Fibroblast of mammary gland (primary cell): ENCODE measurements around the gene WWC2.

Source experiments
- DNase-seq: peaks from one replicate; pipeline ENCODE4 v3.0.0-alpha.2; 2010; ENCODE audit warnings: low read depth
- H3K4me3 ChIP-seq: 2 replicates; pipeline ENCODE4 v1.5.1; 2011; ENCODE audit warnings: low read depth, mild to moderate bottlenecking, low read length, moderate library complexity; ENCODE audit not compliant: control insufficient read depth
- TF ChIP-seq, protein P1 (sequence below): conservative IDR thresholded peaks from 2 replicates; pipeline ENCODE4 v1.5.1; 2011; ENCODE audit warnings: low read depth, low read length, inconsistent platforms; ENCODE audit not compliant: control insufficient read depth, insufficient read depth

Gene WWC2

DNA sequence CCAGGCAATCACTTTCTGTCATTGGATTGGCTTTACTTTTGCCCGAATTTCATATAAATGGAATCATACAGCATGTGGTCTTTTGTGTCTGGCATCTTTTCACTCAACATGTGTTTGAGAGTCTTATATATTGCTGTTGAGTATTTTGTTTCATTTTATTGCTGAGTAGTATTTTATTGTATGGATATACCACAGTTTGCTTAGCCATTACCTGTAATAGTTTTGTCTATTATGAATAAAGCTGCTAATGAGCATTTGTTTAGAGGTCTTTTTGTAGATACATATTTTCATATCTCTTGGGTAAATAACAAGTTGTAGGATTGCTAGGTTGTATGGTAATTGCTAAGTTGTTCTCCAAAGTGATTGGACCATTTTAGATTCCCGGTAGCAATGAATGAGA is 105.7 kb downstream of the WWC2 start:
- DNase-seq: no peak
- TF ChIP-seq, protein P1, sequence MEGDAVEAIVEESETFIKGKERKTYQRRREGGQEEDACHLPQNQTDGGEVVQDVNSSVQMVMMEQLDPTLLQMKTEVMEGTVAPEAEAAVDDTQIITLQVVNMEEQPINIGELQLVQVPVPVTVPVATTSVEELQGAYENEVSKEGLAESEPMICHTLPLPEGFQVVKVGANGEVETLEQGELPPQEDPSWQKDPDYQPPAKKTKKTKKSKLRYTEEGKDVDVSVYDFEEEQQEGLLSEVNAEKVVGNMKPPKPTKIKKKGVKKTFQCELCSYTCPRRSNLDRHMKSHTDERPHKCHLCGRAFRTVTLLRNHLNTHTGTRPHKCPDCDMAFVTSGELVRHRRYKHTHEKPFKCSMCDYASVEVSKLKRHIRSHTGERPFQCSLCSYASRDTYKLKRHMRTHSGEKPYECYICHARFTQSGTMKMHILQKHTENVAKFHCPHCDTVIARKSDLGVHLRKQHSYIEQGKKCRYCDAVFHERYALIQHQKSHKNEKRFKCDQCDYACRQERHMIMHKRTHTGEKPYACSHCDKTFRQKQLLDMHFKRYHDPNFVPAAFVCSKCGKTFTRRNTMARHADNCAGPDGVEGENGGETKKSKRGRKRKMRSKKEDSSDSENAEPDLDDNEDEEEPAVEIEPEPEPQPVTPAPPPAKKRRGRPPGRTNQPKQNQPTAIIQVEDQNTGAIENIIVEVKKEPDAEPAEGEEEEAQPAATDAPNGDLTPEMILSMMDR: no peak
- no peak overlapping the region for H3K4me3 ChIP-seq

DNA sequence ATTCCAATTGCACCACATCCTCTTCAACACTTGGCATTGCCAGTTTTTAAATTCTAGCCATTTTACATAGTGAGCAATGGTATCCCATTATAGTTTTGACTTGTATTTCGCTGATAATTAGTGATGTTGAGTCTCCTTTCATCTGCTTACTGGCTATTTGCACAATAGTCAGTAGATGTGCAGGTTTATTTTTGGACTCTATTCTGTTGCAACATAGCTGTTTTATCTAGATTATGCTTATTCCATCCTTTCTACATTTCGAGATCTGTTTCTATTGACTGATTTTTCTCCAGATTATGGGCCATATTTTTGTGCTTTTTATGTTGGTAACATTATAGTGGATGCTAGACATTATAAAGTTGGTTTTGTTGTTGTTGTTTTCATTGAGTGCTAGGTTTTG is 106.1 kb downstream of the WWC2 start:
- no peak for DNase-seq
- no peak overlapping the region for H3K4me3 ChIP-seq
- TF ChIP-seq, protein P1: no peak

DNA sequence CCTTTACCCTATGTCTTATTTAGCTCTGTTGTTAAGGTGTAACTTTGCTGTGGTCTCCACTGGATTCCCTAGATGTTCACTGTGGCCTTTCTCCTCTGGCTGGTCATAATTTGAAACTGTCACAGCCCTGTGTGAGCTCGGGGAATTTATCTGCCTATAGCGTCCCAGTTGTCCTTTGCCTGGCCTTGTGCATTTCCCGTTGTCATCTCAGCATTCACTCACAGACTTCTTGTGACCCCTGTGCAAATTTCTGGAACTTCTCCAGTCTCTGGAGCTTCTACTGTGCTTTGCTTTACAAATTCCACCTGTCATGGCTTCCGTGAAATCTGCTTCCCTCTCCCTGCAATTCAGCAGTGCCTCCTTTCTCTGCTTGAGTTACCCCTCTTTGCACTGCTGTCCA is 106.7 kb downstream of the WWC2 start:
- no peak overlapping the region for H3K4me3 ChIP-seq
- TF ChIP-seq, protein P1: no peak
- no peak for DNase-seq

DNA sequence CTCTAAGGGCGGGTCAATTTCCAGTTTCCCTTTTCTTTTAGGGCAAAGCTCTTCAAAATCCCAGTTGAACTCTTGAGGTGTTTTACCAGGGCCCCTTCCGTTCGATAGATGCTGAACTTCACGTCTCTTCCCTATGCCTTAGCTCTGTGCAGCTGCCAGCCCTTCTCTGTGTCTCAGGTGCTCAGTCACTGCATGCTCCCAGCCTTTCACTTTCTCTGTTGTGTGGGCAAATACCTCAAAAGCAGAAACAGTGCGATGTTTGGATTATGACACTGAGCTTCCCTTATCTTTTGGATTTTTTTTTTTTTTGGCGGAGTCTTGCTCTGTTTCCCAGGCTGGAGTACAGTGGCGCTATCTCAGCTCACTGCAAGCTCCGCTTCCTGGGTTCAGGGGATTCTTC is 112.5 kb downstream of the WWC2 start:
- H3K4me3 ChIP-seq: no peak overlapping the region
- TF ChIP-seq, protein P1: no peak

DNA sequence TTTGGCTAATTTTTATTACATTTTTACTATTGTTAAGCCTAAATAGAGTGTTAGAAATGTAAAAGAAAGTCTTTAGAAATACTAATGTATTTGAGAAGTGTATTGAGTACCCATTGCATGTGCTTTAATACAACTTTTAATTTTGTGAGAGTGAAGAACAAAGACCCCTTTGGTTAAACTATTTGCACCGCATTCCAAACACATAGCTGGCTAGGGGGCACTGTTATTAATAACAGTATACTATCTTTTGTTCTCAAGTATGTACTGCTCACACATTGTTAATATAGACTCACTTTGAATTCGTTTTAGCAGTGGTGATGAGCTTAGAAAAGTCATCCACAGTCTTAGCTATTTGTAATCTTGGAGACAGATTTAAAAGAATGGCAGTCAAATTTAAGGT is 114.9 kb downstream of the WWC2 start:
- TF ChIP-seq, protein P1: no peak
- DNase-seq: no peak
- no peak overlapping the region for H3K4me3 ChIP-seq

More for the DNA sequence above, 112.5 kb downstream of the WWC2 start:
- DNase-seq: no peak

DNA sequence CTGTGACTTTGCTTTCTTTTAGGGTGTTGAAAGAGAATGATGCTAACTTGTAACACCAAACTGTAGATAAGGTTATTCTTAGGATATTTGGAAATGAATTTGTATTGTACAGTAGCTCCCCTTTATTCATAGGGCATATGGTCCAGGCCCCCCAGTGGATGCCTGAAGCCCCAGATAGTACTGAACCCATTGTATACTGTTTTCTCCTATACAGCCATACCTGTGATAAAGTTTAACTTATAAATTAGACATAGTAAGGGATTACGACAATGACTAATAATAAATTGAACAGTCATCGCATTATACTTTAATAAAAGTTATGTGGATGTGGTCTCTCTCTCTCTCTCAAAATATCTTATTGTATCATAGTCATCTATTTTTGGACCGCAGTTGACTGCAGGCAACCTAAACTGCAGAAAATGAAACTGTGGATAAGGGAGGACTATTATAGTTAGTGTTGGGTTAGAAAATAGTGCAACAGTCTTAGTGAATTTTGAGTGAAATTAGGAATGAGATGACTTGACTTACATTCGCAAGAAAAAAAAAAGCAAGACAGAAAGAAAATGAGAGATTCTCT is 115.9 kb downstream of the WWC2 start:
- TF ChIP-seq, protein P1: no peak
- DNase-seq: no peak
- H3K4me3 ChIP-seq: no peak overlapping the region

DNA sequence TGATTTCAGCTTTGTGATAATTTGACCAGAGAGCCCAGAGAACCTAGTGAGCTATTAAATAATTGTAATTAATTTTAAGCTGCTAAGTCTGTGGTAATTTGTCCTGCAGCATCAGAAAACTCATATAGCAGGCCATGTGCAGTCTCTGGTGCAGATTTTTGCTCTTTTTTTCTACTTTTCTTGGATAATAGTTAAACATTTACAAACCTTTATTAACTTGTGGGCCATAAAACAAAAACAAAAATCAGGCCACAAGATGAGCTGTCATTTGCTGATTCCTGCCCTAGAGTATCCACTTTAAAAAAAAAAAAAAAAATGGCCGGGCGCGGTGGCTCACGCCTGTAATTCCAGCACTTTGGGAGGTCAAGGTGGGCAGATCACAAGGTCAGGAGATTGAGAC is 121.2 kb downstream of the WWC2 start:
- no peak for DNase-seq
- TF ChIP-seq, protein P1: no peak
- no peak overlapping the region for H3K4me3 ChIP-seq
